Muscle layer of duodenum (tissue), 2 donors: ENCODE data around the gene CUBN.

ENCODE experiments used
- H3K27ac ChIP-seq: one replicate; pipeline ENCODE4 v1.7.0; 2013; ENCODE audit warnings: mild to moderate bottlenecking, low read length
- H3K27me3 ChIP-seq: one replicate; pipeline ENCODE4 v1.7.0; 2013; ENCODE audit warnings: low read depth, mild to moderate bottlenecking, control low read depth, low read length
- H3K36me3 ChIP-seq, 2 donors: one replicate each; pipeline ENCODE4 v1.7.0; 2013; ENCODE audit warnings: low read length in 2 of 2, control low read depth in 1 of 2, mild to moderate bottlenecking in 1 of 2; ENCODE audit not compliant: insufficient read depth in 2 of 2, control insufficient read depth in 1 of 2
- H3K4me1 ChIP-seq, 2 donors: one replicate each; pipeline ENCODE4 v1.7.0; 2013; ENCODE audit warnings: low read length in 2 of 2, mild to moderate bottlenecking in 2 of 2, control low read depth in 1 of 2, moderate library complexity in 1 of 2; ENCODE audit not compliant: insufficient read depth in 2 of 2, control insufficient read depth in 1 of 2
- H3K4me3 ChIP-seq, 2 donors: one replicate each; pipeline ENCODE4 v1.7.0; 2013; ENCODE audit warnings: low read length in 2 of 2, low read depth in 1 of 2, mild to moderate bottlenecking in 1 of 2
- H3K9me3 ChIP-seq, 2 donors: one replicate each; pipeline ENCODE4 v1.7.0; 2013; ENCODE audit warnings: low read length in 2 of 2, control low read depth in 1 of 2, mild to moderate bottlenecking in 1 of 2; ENCODE audit not compliant: control insufficient read depth in 1 of 2
- donor health status: healthy.

Gene CUBN

DNA sequence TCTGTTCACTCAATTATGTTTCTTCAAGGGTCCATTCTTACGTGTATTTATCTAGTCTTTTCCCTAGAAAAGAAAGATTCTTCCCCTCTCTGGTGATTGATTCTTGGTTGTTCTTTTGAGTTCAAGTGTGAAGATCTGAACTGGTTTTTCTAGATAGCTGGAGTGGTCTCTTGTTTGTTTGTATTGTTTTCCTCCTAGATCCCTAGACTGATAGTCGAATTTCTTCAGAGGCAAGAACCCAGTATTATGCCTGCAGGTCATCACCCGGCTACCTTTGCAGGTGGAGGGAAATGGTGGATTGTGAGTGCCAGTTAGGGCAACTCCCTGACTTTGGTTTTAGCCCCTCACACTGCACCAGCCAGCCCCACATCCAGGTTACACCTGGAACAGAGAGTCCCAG, 310.2 kb downstream of the CUBN start:
- Histone ChIP-seq H3K9me3 (peaks cover 0 to 12% of the 10 kb centered on the region in 2 donors), H3K27me3 (no peaks in the 10 kb centered on the region), H3K36me3 (no peaks in the 10 kb centered on the region), H3K4me1 (peaks cover 4 to 24% of the 10 kb centered on the region in 2 donors), H3K4me3 (no peak overlapping the region), H3K27ac (no peak overlapping the region)

DNA sequence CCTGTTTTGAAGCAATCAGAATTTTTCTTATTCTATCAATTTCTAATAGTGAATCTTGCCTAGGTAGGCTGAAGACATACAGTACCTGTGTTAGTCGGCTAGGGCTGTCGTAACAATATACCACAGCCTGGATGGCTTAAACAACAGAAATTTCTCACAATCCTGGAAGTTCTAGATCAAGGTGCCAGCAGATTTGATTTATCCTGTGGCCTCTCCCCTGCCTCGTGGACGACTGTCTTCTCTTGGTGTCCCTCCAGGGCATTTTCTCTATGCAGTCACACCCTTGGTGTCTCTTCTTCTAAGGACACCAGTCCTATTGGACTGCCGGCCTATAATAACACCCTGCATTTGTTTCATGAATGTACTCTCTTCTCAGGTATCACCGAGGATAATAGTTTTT, 310.6 kb downstream of the CUBN start:
- Histone ChIP-seq H3K36me3 (no peaks in the 10 kb centered on the region), H3K4me1 (peaks cover 4 to 24% of the 10 kb centered on the region in 2 donors), H3K9me3 (peaks cover 0 to 12% of the 10 kb centered on the region in 2 donors), H3K27ac (no peak overlapping the region), H3K4me3 (no peak overlapping the region), H3K27me3 (no peaks in the 10 kb centered on the region)

DNA sequence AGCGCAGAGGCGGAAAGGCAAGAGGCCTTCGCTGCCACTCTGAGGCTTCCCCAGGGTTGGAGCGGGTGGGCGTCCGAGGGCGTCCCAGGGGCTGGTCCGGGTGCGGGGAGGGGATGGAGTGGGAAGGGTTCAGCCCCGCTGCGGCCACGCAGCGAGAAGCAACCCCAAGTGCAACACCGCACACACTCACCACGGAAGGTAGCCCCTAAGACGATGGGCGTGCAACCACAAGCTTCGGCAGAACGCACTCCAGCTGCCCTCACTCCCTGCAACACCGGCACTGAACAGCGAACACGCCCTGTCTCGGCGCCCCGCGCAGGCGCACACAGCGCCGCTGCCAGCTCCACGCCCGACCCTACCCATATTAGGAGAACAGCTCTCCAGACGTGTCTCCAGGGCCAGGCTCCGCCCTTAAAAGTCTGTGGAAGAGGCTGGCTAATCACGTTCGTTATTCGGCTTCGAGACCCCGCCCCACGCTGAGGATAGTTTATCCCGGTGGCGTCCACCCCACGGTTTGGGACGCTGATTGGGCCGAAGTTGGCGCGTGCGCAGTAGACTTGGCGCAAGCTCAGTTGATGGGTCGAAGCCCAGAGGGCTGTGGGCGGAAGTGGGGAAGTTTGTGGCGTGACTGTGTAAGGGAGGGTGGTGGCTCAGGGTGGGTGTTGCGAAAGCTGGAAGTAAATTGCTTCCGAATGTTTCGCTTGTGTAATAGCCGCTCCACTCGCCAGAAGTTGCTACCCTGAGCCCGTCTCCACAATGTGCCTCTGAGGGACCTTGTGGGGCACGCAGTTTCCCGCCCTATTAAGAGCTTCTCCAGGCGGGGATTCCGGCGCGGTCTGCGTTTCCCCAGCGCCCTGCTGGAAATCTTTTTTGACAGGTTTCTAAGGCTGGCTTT, 312.2 kb downstream of the CUBN start, which contains the start of gene RSU1:
Gene RSU1 (minus strand): TSS at position 300 of the 895 bp plus-strand sequence. CDS start 343 bp downstream, outside the sequence.
- Histone ChIP-seq H3K9me3 (peaks cover 0 to 5% of the 10 kb centered on the region in 2 donors), H3K36me3 (no peaks in the 10 kb centered on the region), H3K4me3 (peak within 1 kb of the TSS; percentile 93 to 96)

DNA sequence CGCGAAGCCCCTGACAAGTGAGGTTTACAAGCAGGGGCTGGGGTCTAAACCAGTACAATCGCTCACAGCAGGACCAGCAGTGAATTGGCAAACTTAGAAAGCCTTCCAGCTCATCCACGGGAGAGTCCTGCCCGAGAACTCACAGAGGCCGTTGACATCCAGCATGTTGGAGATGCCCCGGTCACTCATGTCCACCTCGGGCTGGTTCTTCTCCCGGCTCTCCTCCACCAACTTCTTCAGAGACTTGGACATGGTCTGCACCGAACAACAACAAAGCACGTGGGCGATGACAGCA, 312.8 kb downstream of the CUBN start:
- peak overlapping the region; percentile 74 for H3K27ac ChIP-seq
- H3K4me1 ChIP-seq: peaks cover 4 to 24% of the 10 kb centered on the region in 2 donors

More for the DNA sequence above, 312.2 kb downstream of the CUBN start, which contains the start of gene RSU1:
- Histone ChIP-seq H3K27ac (peak within 1 kb of the TSS; percentile 94), H3K27me3 (no peaks in the 10 kb centered on the region), H3K4me1 (peaks cover 4 to 24% of the 10 kb centered on the region in 2 donors)

DNA sequence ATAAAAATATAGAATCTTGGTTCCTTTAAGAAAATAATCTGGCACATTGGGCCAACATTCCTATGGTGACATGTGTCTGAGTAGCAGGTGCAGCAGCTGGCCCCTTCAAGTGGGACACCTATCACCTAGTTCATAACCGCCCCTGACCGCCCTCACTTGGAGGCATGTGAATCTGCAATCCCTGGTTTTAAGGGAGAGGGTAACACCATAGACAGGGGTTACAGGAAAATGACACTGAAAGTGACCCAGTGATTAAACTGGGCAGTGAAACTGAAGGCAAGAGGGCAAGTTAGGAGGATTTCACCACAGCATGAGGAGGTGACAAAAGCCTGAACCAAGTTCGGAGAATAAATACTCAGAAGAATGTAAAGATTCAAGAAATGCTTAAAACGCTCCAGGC, 313.4 kb downstream of the CUBN start:
- H3K4me1 ChIP-seq: peaks cover 4 to 24% of the 10 kb centered on the region in 2 donors
- no peaks in the 10 kb centered on the region for H3K27me3 ChIP-seq
- no peaks in the 10 kb centered on the region for H3K9me3 ChIP-seq
- peak overlapping the region; percentile 93 to 96 for H3K4me3 ChIP-seq
- H3K27ac ChIP-seq: no peak overlapping the region
- no peaks in the 10 kb centered on the region for H3K36me3 ChIP-seq

More for the DNA sequence above, 312.8 kb downstream of the CUBN start:
- Histone ChIP-seq H3K27me3 (no peaks in the 10 kb centered on the region), H3K4me3 (peak overlapping the region; percentile 93 to 96), H3K9me3 (no peaks in the 10 kb centered on the region), H3K36me3 (no peaks in the 10 kb centered on the region)

DNA sequence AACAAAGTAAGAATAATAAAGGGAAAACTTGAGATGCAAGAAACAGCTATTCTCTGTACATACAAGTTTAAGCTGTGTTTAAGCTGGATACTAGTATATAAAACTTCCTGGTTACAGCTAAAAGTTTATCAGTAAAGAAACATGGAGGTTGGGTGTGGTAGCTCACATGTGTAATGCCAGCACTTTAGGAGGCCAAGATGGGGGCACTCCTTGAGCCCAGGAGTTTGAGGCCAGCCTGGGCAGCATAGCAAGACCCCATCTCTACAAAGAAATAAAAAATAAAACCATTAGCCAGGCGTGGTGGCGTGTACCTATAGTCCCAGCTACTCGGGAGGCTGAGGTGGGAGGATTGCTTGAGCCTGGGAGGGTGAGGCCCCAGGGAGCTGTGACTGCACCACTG, 315.6 kb downstream of the CUBN start:
- peaks cover 4 to 24% of the 10 kb centered on the region in 2 donors for H3K4me1 ChIP-seq
- H3K4me3 ChIP-seq: no peak overlapping the region
- H3K36me3 ChIP-seq: peaks cover 0 to 3% of the 10 kb centered on the region in 2 donors
- H3K27me3 ChIP-seq: no peaks in the 10 kb centered on the region
- H3K9me3 ChIP-seq: no peaks in the 10 kb centered on the region
- H3K27ac ChIP-seq: no peak overlapping the region

DNA sequence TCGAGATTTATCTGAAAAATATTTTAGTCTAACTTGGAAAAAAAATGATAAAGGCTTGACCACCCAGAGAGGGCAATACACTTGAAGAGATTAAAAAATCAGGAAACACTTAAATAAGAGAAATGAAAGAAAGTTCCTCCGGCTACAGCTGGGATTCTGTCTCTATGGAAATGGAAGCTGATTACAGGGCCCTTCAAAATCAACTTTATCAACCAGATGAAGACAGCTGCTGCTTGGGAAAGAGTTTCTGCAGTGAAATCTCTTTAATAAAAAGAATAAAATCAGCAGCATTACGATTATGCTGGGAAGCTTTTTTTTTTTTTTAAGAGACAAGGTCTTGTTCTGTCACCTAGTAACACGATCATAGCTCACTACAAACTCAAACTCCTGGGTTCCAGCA, 316.9 kb downstream of the CUBN start:
- Histone ChIP-seq H3K36me3 (peaks cover 0 to 3% of the 10 kb centered on the region in 2 donors), H3K4me1 (peaks cover 4 to 20% of the 10 kb centered on the region in 2 donors), H3K9me3 (no peaks in the 10 kb centered on the region), H3K4me3 (no peak overlapping the region), H3K27ac (no peak overlapping the region), H3K27me3 (no peaks in the 10 kb centered on the region)

DNA sequence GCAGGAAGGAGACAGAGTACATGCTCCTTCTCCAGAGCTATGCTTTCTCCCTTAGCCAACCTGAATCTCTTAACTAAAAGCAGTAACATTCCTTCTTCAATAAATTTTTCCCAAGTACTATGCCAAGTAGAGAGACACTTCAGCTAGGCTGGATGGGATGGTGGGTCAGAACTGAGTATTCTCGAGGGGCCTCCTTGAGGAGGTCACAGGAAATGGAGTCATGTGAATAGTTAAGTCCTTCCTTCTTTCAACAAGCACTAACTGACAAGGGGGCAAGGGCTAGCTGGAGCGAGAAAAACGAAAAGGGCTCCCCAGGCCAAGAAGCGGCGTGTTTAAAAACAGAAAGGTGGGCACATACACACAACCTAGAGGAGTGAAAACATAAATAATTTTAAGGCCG, 317.8 kb downstream of the CUBN start:
- H3K9me3 ChIP-seq: no peaks in the 10 kb centered on the region
- H3K27me3 ChIP-seq: no peaks in the 10 kb centered on the region
- peaks cover 4 to 20% of the 10 kb centered on the region in 2 donors for H3K4me1 ChIP-seq
- no peak overlapping the region for H3K27ac ChIP-seq
- H3K36me3 ChIP-seq: peaks cover 0 to 3% of the 10 kb centered on the region in 2 donors
- no peak overlapping the region for H3K4me3 ChIP-seq

DNA sequence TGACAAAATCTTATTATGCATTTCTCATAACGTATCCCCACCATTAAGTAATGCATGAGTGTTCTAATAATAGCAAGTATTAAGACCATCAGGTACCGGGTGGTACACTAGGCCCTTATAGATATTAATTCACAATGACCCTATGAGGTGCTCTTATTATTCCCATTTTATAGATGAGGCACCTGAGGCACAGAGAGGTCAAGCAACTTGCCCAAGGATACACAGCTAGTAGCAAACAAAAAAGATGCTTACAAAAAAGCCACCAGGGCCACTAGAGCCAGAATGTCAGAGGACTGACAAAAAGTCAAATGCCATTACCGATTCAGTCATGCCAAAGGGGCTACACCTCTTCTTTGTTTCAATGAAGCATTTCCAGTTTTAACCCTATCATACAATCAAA, 318.3 kb downstream of the CUBN start:
- H3K27me3 ChIP-seq: no peaks in the 10 kb centered on the region
- H3K36me3 ChIP-seq: peaks cover 0 to 3% of the 10 kb centered on the region in 2 donors

DNA sequence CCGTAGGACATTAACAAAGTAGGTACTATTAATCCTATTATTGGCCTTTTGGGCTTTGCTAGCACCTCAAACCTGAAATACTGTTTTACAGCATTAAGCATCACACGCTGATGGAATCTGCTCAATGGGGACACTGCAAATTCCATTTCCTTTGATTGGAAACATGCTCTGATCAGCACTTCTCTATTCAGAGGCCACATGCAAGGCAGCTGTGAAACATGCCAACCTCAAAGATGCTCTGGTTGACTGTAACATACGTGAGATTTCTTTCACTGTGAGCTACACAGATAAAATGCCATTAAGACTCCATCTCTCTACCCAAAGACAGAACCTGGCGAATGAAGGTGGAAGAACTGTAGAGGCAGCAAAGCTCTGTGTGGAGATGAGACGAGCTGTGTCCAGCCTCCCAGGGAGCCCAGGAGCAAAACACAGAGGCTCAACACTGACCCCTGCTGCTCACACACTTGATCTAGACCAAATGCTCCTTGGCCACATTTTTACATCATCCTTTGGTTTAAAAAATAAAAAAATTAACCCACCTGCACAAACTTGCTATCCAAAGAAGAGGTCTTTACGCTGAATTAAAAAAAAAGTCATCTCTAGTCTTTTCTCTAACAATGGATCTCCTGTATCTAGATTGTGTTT, 320.4 kb downstream of the CUBN start:
- Histone ChIP-seq H3K36me3 (peaks cover 0 to 3% of the 10 kb centered on the region in 2 donors), H3K27me3 (no peaks in the 10 kb centered on the region), H3K9me3 (no peaks in the 10 kb centered on the region), H3K27ac (no peak overlapping the region), H3K4me1 (no peaks in the 10 kb centered on the region), H3K4me3 (no peak overlapping the region)

More for the DNA sequence above, 318.3 kb downstream of the CUBN start:
- no peak overlapping the region for H3K4me3 ChIP-seq
- H3K27ac ChIP-seq: no peak overlapping the region
- H3K4me1 ChIP-seq: peaks cover 2 to 16% of the 10 kb centered on the region in 2 donors
- no peaks in the 10 kb centered on the region for H3K9me3 ChIP-seq

DNA sequence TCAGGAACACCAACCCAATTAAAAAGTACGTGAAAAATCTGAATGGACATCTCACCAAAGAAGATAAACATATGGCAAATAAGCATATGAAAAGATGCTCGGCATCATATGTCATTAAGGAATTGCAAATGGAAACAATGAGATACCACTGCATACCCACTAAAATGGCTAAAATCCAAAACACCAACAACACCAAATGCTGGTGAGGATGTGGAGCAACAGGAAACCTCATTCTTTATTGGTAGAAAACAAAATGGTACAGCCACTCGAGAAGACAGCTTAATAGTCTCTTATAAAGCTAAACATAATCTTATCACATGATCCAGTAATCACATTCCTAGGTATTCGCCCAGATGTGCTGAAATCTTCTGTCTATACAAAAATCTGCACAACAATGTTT, 325.5 kb downstream of the CUBN start:
- no peak overlapping the region for H3K27ac ChIP-seq
- H3K4me3 ChIP-seq: no peak overlapping the region
- no peaks in the 10 kb centered on the region for H3K27me3 ChIP-seq
- no peaks in the 10 kb centered on the region for H3K36me3 ChIP-seq
- no peaks in the 10 kb centered on the region for H3K9me3 ChIP-seq
- H3K4me1 ChIP-seq: no peaks in the 10 kb centered on the region
